Left ventricle myocardium inferior (tissue), 1 donor: ENCODE measurements around the gene SYT13. TPM values are rescaled to one million over a fixed set of nuclear protein-coding genes. Genes with fewer than 3 reads are reported as not detected.

Experiments used
- DNase-seq: peaks from one replicate; pipeline ENCODE4 v3.0.0-alpha.2; 2020
- H3K27ac ChIP-seq: fragments of 200-600 bp; replicated peaks from 2 replicates; pipeline ENCODE4 v1.8.0; 2021
- H3K27me3 ChIP-seq: fragments of 200-600 bp; 2 replicates; pipeline ENCODE4 v1.8.0; 2021; ENCODE audit warnings: low read depth
- H3K36me3 ChIP-seq: fragments of 200-600 bp; 2 replicates; pipeline ENCODE4 v1.8.0; 2021
- H3K4me1 ChIP-seq: fragments of 200-600 bp; 2 replicates; pipeline ENCODE4 v1.8.0; 2021
- H3K4me3 ChIP-seq: fragments of 200-600 bp; 2 replicates; pipeline ENCODE4 v1.8.0; 2021; ENCODE audit warnings: mild to moderate bottlenecking, moderate library complexity
- H3K9me3 ChIP-seq: fragments of 200-600 bp; replicated peaks from 2 replicates; pipeline ENCODE4 v1.8.0; 2021
- CTCF ChIP-seq: fragments of 200-600 bp; IDR thresholded peaks from 2 replicates; pipeline ENCODE4 v1.8.0; 2021; ENCODE audit warnings: antibody characterized with exemption, mild to moderate bottlenecking, borderline replicate concordance
- intact Hi-C: fragments of 100-400 bp; cut with micrococcal nuclease; formaldehyde crosslinking; loops from one replicate; pipeline ENCODE4 v1.11.0; 2022
- total RNA-seq: library from RNA; stranded (reverse); fragmentation: NEBNext Ultra II Directional; extraction: Animal tissue kit (Norgen Biotek cat#: 25700); gene quantifications from one replicate; pipeline ENCODE4 v1.2.1, GENCODE V29; 2021
- donor health status: DM: no; HTN: yes; CAD: no; lungs with severe emphysema.

The SYT13 gene
- total RNA-seq, 1 donor from 2014 or later: 5.9 TPM

GRCh38 chr11:45238724-45239123 lies 47.4 kb downstream of the SYT13 start:
- peak overlapping the region; percentile 25 for H3K27ac ChIP-seq
- H3K27me3 ChIP-seq: peaks cover 12% of the 10 kb centered on the region
- no peaks in the 10 kb centered on the region for H3K36me3 ChIP-seq
- TF ChIP-seq CTCF: no peak
- intact Hi-C loops: no loop called here
- no peak overlapping the region for H3K4me3 ChIP-seq
- DNase-seq: no peak
- H3K4me1 ChIP-seq: no peaks in the 10 kb centered on the region
- H3K9me3 ChIP-seq: peaks cover 6% of the 10 kb centered on the region

GRCh38 chr11:45237711-45238315 lies 48.3 kb downstream of the SYT13 start:
- intact Hi-C loops: no loop called here

GRCh38 chr11:45234306-45235006 lies 51.7 kb downstream of the SYT13 start:
- DNase-seq: no peak
- intact Hi-C loops: no loop called here
- Histone ChIP-seq H3K4me1 (no peaks in the 10 kb centered on the region), H3K27ac (no peak overlapping the region), H3K27me3 (peaks cover 12% of the 10 kb centered on the region), H3K4me3 (no peak overlapping the region), H3K36me3 (no peaks in the 10 kb centered on the region), H3K9me3 (peaks cover under 1% of the 10 kb centered on the region)
- TF ChIP-seq CTCF: no peak

More at GRCh38 chr11:45237711-45238315, 48.3 kb downstream of the SYT13 start:
- DNase-seq: no peak
- no peak for TF ChIP-seq CTCF
- Histone ChIP-seq H3K4me1 (no peaks in the 10 kb centered on the region), H3K36me3 (no peaks in the 10 kb centered on the region), H3K4me3 (no peak overlapping the region), H3K27ac (peak overlapping the region; percentile 25), H3K27me3 (peaks cover 12% of the 10 kb centered on the region), H3K9me3 (peaks cover 6% of the 10 kb centered on the region)

GRCh38 chr11:45233804-45234170 lies 52.4 kb downstream of the SYT13 start:
- Histone ChIP-seq H3K4me1 (no peaks in the 10 kb centered on the region), H3K27me3 (peaks cover 12% of the 10 kb centered on the region), H3K9me3 (no peaks in the 10 kb centered on the region), H3K4me3 (no peak overlapping the region), H3K36me3 (no peaks in the 10 kb centered on the region), H3K27ac (no peak overlapping the region)
- no peak for DNase-seq
- intact Hi-C loops: no loop called here
- no peak for TF ChIP-seq CTCF

- Histone ChIP-seq H3K27ac (no peak overlapping the region), H3K9me3 (no peaks in the 10 kb centered on the region), H3K4me3 (no peak overlapping the region), H3K4me1 (no peaks in the 10 kb centered on the region), H3K36me3 (no peaks in the 10 kb centered on the region), H3K27me3 (peaks cover 9% of the 10 kb centered on the region)
- peak; percentile 87 for TF ChIP-seq CTCF
- DNase-seq: peak; percentile 66
- intact Hi-C loops: no loop called here
These were observed 52.9 kb downstream of the SYT13 start for GRCh38 chr11:45233121-45233803.
